ENCODE data around the gene CLDN3. TPM values are rescaled to one million over a fixed set of nuclear protein-coding genes. Genes with fewer than 3 reads are reported as not detected.
A peak's percentile ranks its signal among the peaks of the same experiment; 100 is the strongest.
"Not testable (repeated sequence)": the region's sequence is repeated elsewhere in the genome, so short reads cannot be mapped to it uniquely, and the experiment has no call there.

CLDN3 gene
- total RNA-seq, 1 experiment from 2014 or later = not detected

DNA sequence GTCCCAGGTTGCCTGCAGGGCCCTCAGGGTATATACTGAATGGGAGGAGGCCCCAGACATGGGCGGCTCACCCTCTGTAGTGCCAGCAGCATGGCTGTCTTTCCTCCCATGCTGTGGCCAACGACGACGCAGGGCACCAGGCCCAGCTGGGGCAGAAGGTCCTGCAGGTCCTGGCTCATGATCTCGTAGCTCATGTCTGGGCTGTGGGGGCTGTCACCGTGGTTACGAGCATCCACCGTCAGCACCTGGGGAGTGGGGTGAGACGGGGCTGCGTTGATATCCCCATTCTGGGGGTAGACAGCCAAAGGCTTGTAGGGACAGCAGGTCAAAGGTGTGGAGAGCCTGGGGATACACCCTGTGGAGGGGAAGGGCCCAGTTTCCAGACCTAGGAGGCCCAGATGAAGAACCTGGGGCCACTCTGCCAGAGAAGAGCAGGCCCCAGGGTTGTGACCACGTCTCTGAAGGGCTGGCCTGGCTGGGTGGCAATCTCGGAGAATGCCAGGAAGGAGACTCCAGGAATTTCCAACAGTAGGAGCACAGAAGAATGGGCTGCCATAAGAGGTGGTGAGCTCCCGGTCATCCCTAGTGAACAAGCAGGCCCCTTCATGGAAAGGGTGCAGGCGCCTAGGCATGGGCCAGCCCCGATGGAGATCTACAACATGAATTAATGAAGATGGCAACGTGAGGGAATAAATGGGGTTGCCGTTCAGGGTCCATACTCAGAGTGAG, 32.4 kb downstream of the CLDN3 start:
- DNase-seq (ENCODE audit: low spot score) = no peak

DNA sequence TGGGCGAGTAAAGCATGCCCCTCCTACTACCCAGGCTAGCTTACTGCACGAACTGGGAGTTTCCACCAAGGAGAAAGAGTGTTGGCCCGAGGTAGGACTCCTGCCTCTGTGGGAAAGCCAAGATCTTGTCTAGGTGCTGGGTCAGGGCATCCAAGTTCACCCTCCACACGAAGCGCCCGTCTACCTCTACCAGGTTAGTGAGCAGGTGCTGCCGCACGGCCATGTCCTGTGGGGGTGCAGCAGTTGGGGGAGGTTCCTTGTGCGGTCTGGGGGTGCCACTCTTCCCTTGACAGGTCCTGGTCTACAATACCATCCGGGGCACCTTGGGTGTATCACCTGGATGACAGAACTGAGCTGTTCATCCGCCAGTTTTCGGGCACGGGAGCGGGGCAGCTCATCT, 33.2 kb downstream of the CLDN3 start:
- DNase-seq (ENCODE audit: low spot score) = no peak

DNA sequence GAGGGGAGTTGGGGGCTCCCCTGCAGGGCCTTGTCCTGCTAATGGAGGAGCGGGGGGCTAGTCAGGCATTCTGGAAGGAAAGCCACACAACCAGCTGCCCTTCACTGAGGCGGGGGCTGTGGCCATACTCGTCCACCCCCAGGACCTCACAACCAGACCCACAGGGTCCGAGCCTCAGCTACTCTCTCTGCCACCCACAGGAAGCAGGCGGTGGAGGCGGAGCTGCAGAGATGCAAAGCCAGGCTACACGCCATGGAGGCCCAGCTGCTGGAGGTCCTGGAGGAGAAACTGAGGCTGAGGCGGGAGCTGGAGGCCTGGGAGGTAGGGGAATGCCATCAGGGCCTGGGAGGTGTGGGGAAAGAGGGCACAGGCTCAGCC, 34.6 kb downstream of the CLDN3 start:
- no peak for DNase-seq (ENCODE audit: low spot score)

DNA sequence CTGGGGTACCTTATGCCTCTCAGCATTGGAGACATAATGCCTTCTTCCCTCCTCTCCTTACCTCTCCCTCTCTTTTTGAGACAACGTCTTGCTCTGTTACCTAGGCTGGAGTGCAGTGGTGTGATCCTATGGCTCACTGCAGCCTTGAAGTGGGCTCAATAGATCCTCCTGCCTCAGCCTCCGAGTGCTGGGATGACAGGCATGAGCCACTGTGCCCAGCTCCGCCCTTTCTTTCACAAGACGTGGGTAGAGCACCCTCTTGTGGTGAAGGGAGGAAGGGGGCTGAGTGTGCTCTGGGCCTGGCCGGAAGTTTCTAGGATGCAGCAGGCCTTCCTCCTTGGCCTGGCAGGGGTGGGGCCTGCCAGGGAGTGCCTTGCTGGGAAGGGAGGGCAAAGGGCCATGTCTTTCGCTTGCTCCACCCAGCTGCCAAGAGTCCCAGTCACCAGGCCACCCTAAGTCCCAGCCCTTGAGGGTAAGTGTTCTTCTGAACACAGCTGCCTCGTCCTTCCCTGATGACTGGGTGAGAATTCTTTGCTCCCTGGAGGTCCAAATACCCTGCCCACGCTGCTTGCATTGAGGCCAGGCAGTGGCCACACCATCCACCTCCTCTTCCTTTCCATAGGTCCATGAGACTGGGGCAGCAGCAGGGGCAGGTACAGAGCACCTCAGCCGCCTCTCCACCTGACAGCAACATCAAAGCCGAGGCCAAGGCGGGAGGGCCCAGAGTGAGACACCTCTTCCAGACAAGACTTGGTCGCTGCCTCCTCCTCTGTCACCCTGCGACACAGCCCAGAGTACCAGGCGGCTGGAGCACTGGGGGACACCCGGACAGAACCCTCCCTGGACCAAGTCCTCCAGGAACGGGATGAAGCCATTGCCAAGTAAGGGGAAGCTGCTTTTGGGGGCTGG, 35.2 kb downstream of the CLDN3 start:
- peak; percentile 99 for DNase-seq (ENCODE audit: low spot score)

DNA sequence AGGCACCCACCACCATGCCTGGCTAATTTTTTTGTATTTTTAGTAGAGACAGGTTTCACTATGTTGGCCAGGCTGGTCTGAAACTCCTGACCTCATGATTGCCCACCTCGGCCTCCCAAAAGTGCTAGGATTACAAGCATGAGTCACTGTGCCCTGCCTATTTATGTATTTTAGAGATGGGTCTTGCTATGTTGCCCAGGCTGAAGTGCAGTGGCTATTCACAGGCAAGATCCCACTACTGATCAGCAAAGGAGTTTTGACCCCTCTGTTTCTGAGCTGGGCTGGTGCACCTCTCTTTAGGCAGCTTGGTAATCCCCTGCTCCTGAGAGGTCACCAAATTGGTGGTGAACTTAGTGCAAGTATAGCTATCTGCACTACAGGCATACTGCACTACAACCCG, 37.7 kb downstream of the CLDN3 start:
- DNase-seq (ENCODE audit: low spot score) = no peak

DNA sequence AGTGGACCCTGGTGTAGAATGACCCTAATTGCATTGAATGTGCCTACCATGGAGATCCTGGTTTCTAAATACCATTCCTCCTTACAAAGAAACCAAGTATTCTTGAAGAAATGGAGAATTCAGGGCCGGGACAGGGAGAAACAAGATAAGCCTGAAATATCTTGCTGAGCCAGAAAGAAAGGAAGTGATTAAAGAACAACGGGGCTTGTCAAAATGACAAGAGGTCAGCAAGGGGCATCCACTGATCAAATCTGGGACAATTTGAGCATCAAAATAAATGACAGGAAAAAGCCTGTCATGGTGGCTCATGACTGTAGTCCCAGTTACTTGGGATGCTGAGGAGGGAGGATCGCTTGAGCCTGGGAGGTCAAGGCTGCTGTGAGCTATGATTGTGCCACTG, 39.6 kb downstream of the CLDN3 start:
- no peak for DNase-seq (ENCODE audit: low spot score)

DNA sequence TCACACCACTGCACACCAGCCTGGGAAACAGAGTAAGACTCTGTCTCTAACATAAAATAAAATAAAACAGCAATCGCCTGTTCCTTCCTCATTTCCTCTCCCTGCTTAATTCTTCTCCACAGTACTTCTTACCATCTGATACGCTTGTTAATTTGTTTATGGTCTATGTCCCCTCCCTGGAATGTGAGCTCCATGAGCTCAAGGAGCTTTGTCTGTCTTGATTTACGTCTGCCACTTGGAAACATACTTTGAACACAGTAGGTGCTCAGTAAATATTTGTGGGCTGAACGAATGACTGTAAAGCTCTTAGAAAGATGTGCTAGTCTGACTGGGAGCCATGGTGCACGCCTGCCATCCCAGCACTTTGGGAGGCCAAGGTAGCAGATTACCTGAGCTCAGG, 41.5 kb downstream of the CLDN3 start:
- no peak for DNase-seq (ENCODE audit: low spot score)

DNA sequence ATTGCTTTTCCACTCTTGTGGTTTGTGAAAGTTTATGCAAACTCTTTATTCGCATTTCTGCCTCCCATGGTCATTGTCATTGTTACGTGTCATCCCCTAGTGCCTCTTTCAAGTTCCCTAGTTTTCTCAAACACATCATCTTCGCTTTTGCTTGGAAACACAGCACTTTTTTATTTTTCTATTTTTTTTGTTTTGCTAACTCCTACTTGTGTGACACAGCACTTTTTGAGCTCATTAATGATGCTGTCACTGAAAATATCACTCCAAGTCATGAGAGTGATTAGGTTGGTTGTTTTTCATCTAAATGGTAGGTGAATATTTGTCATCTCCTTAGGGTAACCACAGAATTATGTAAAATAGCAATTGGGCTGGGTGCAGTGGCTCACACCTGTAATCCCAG, 42.1 kb downstream of the CLDN3 start:
- DNase-seq (ENCODE audit: low spot score) = no peak

DNA sequence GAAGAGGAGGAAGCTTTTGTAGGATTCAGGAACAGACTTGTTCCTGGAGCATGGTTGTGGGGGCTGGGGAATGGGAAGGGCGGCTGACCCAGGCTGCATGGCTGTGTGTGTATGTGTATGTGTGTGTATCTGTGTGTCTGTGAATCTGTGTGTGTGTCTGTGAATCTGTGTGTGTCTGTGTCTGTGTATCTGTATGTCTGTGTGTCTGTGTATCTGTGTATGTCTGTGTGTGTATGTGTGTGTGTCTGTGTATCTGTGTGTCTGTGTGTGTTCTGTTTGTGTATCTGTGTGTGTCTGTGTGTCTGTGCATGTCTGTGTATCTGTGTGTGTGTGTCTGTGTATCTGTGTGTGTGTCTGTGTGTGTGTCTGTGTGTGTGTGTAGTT, 44.0 kb downstream of the CLDN3 start:
- no peak for DNase-seq (ENCODE audit: low spot score)

DNA sequence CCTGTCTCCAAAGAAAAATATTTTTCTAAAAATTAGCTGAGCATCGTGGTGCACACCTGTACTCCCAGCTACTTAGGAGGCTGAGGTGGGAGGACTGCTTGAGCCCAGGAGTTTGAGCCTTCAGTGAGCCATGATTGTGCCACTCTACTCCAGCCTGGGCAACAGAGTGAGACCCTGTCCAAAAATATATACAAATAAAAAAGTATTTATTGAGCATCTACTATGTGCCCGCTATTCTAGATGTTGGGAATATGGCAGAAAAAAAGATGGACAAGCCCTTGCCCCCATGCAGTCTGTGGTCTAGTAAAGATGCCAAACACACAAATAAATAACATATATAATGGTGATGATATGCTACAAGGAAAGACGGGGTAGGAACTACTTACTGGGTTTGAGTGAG, 46.3 kb downstream of the CLDN3 start:
- no peak for DNase-seq (ENCODE audit: low spot score)

DNA sequence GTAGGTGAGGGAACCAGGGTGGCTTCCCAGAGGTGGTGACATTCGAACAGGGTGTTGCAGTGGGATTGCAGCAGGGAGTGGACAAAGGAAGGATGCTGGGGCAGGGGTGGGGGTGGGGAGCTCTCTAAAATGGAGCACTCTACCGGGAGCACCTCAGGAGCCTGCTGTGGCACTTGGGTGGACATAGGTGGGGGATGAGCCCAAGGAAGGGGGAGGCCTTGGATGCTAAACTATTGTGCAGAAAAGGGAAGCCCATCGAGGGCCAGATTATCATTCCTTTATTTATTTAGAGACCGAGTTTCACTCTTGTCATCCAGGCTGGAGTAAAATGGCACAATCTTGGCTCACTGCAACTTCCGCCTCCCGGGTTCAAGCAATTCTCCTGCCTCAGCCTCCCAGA, 47.3 kb downstream of the CLDN3 start:
- no peak for DNase-seq (ENCODE audit: low spot score)

DNA sequence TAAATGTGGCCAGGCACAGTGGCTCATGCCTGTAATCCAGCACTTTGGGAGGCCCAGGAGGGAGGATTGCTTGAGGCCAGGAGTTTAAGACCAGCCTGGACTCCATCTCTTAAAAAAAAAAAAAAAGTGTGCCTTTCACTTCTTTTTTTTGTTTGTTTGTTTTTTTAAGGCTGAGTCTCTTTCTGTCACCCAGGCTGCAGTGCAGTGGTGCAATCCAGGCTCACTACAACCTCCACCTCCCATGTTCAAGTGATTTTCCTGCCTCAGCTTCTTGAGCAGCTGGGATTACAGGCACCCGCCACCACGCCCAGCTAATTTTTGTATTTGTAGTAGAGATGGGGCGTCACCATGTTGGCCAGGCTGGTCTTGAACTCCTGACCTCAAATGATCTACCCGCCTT, 47.9 kb downstream of the CLDN3 start:
- DNase-seq (ENCODE audit: low spot score) = not testable (repeated sequence)

DNA sequence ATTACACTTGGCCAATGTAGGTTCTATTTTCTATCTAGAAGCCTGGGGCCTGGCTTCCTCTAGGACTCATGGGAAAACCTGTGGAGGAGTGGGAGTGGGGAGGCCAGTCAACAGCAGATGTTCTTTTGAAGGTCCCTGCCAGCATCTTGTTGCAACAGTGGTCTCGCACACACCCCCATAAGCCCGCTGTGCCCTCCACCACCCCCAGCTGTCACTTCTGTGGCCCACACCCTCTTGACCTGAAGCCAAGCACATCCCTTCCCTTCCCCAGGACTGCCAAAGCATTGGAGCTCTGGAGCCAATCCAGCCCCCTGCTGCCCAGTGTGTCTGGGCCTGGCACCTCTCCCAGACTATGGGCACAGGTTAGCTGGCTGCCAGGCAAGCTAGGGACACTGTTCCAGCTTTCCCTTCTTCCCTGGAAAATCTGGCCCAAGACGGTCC, 48.7 kb downstream of the CLDN3 start:
- peak; percentile 87 for DNase-seq (ENCODE audit: low spot score)

DNA sequence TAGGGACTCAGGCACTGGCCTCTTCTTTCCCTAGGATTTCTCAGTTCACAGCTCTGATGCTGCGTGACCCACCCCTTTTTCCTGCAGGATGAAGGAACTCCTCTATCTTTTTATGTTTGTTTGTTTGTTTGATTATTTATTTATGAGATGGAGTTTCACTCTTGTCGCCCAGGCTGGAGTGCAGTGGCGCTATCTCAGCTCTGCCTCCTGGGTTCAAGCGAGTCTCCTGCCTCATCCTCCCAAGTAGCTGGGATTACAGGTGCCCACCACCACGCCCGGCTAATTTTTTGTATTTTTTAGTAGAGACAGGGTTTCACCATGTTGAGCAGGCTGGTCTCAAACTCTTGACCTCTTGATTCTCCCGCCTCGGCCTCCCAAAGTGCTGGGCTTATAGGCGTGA, 49.6 kb downstream of the CLDN3 start:
- not testable (repeated sequence) for DNase-seq (ENCODE audit: low spot score)

DNA sequence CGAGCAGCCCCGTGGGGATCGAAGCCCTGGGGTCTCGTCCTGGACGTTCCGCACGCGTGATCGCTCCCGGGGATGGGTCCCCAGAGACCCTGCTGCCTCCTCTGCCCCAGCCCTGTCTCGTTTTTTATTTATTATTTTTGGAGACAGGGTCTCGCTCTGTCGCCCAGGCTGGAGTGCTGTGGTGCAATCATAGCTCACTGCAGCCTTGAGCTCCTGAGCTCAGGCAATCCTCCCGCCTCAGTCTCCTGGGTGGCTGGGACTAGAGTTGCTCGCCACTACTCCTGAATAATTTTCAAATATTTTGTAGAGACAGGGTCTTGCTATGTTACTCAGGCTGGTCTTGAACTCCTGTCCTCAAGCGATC, 50.3 kb downstream of the CLDN3 start:
- DNase-seq (ENCODE audit: low spot score) = no peak

Other genes starting within 250 kb of the CLDN3 start
- 123 and 148 TPM in 2 replicates for gene BAZ1B, start 248.0 kb downstream of the CLDN3 start, total RNA-seq (2014; rRNA removed; shearing (Covaris generic))
- gene BCL7B, start 212.6 kb downstream of the CLDN3 start, total RNA-seq (2014; rRNA removed; shearing (Covaris generic)) = 50.5 and 65.2 TPM in 2 replicates
- gene TBL2, start 191.7 kb downstream of the CLDN3 start, total RNA-seq (2014; rRNA removed; shearing (Covaris generic)) = 53.0 and 70.7 TPM in 2 replicates
- not detected in 2 replicates for gene MLXIPL, start 145.7 kb downstream of the CLDN3 start, total RNA-seq (2014; rRNA removed; shearing (Covaris generic))
- gene VPS37D, start 102.4 kb downstream of the CLDN3 start, total RNA-seq (2014; rRNA removed; shearing (Covaris generic)) = 6.6 and 8.3 TPM in 2 replicates
- 1.4 and 2.5 TPM in 2 replicates for gene DNAJC30, start 86.8 kb downstream of the CLDN3 start, total RNA-seq (2014; rRNA removed; shearing (Covaris generic))
- 129 and 138 TPM in 2 replicates for gene BUD23, start 86.7 kb downstream of the CLDN3 start, total RNA-seq (2014; rRNA removed; shearing (Covaris generic))
- gene STX1A, start 50.6 kb downstream of the CLDN3 start, total RNA-seq (2014; rRNA removed; shearing (Covaris generic)) = 18.6 and 30.2 TPM in 2 replicates
- gene ABHD11, start 31.5 kb downstream of the CLDN3 start, total RNA-seq (2014; rRNA removed; shearing (Covaris generic)) = 35.9 and 46.9 TPM in 2 replicates
- 31.4 and 35.4 TPM in 2 replicates for gene CLDN4, start 60.7 kb upstream of the CLDN3 start, total RNA-seq (2014; rRNA removed; shearing (Covaris generic))
- 2.3 and 3.1 TPM in 2 replicates for gene METTL27, start 72.2 kb upstream of the CLDN3 start, total RNA-seq (2014; rRNA removed; shearing (Covaris generic))
- 0.52 and 1.7 TPM in 2 replicates for gene TMEM270, start 90.9 kb upstream of the CLDN3 start, total RNA-seq (2014; rRNA removed; shearing (Covaris generic))

All from A172 (cell line).